ENCODE measurements around the gene GNB3. TPM values are rescaled to one million over a fixed set of nuclear protein-coding genes. Genes with fewer than 3 reads are reported as not detected.
A peak's percentile ranks its signal among the peaks of the same experiment; 100 is the strongest.

The GNB3 gene
- total and polyA plus RNA-seq, 3 experiments from 2014 or later, result 0.48 to 0.78 TPM; not detected in 1

- Histone ChIP-seq H3K27me3 (ENCODE audit: insufficient read depth, low read length, poor library complexity, severe bottlenecking) (no peaks in the 10 kb centered on the region), H3K4me1 (ENCODE audit: insufficient read depth, low read length) (peaks cover 18% of the 10 kb centered on the region), H3K27ac (ENCODE audit: low read depth, low read length) (peak overlapping the region; percentile 38), H3K4me3 (ENCODE audit: low read length) (no peak overlapping the region), H3K9me3 (ENCODE audit: low read length) (no peaks in the 10 kb centered on the region), H3K36me3 (ENCODE audit: insufficient read depth, low read length) (no peaks in the 10 kb centered on the region)
- CTCF ChIA-PET, result interaction anchor here (7.8 to 12.8 kb wide), 2 partner anchors 16 to 20 kb away, joined by 91 to 128 read pairs; partner anchors contain the start of genes SPSB2 and TPI1
- POLR2A ChIA-PET, result interaction anchor here (5.2 kb wide), 1 partner anchor 18 kb away, joined by 36 read pairs; the partner anchor contains the start of gene TPI1
- H3K4me1 Mint-ChIP-seq, result peaks cover 20 to 38% (median 20%) of the 10 kb centered on the region in 3 donors
- peak overlapping the region in 4 of 8 donors; percentile 14 to 68 (median 48) for H3K27ac Mint-ChIP-seq
- H3K36me3 Mint-ChIP-seq, result peaks cover 0 to 24% (median 0%) of the 10 kb centered on the region in 3 donors
- H3K9me3 Mint-ChIP-seq, result no peaks in the 10 kb centered on the region
- no peak for DNase-seq
- no peaks in the 10 kb centered on the region for H3K27me3 Mint-ChIP-seq
- H3K4me3 Mint-ChIP-seq, result peak overlapping the region in 2 of 7 donors; percentile 33 to 82
Observed at GRCh38 chr12:6849976-6850560, 9.3 kb downstream of the GNB3 start.

- H3K36me3 ChIP-seq (ENCODE audit: insufficient read depth, low read length), result peaks cover 1% of the 10 kb centered on the region
- CTCF ChIA-PET, result interaction anchor here (1.3 to 12.8 kb wide), 7 partner anchors 17 to 237 kb away, joined by 3 to 128 read pairs (median 9); partner anchors contain the start of genes COPS7A, LPCAT3, MLF2 and SPSB2
- H3K27ac ChIP-seq (ENCODE audit: low read depth, low read length), result peak overlapping the region; percentile 38
- Mint-ChIP-seq H3K4me3 (peak overlapping the region in 5 of 7 donors; percentile 86 to 98 (median 92)), H3K9me3 (no peaks in the 10 kb centered on the region), H3K27ac (peak overlapping the region in 4 of 8 donors; percentile 99 to 100 (median 100)), H3K36me3 (peaks cover 0 to 27% (median 0%) of the 10 kb centered on the region in 3 donors), H3K27me3 (no peaks in the 10 kb centered on the region), H3K4me1 (peaks cover 20 to 38% (median 20%) of the 10 kb centered on the region in 3 donors)
- POLR2A ChIA-PET, result interaction anchor here (0.8 to 5.2 kb wide), 11 partner anchors 17 to 161 kb away, joined by 4 to 46 read pairs (median 15); partner anchors contain the start of genes C12orf57, MLF2, P3H3 and PTMS
- no peaks in the 10 kb centered on the region for H3K27me3 ChIP-seq (ENCODE audit: insufficient read depth, low read length, poor library complexity, severe bottlenecking)
- no peak for DNase-seq
- H3K9me3 ChIP-seq (ENCODE audit: low read length), result no peaks in the 10 kb centered on the region
- H3K4me1 ChIP-seq (ENCODE audit: insufficient read depth, low read length), result peaks cover 18% of the 10 kb centered on the region
- no peak overlapping the region for H3K4me3 ChIP-seq (ENCODE audit: low read length)
Observed at GRCh38 chr12:6850796-6851152, 10.0 kb downstream of the GNB3 start.

- no peaks in the 10 kb centered on the region for H3K9me3 ChIP-seq (ENCODE audit: low read length)
- Mint-ChIP-seq H3K27ac (peak within 1 kb of the TSS; percentile 99 to 100 (median 100)), H3K9me3 (no peaks in the 10 kb centered on the region), H3K27me3 (no peaks in the 10 kb centered on the region), H3K36me3 (peaks cover 0 to 31% (median 0%) of the 10 kb centered on the region in 3 donors), H3K4me1 (peaks cover 20 to 38% (median 20%) of the 10 kb centered on the region in 3 donors), H3K4me3 (peak within 1 kb of the TSS; percentile 86 to 99 (median 94))
- ChIA-PET CTCF (interaction anchor here (0.9 to 12.8 kb wide), 16 partner anchors 10 to 262 kb away, joined by 3 to 128 read pairs (median 6); partner anchors contain the start of genes COPS7A, LPCAT3, MLF2 and SPSB2), POLR2A (interaction anchor here (0.6 to 5.2 kb wide), 18 partner anchors 13 to 167 kb away, joined by 3 to 46 read pairs (median 8); partner anchors contain the start of genes C12orf57, COPS7A, ENO2 and LPCAT3)
- H3K27me3 ChIP-seq (ENCODE audit: insufficient read depth, low read length, poor library complexity, severe bottlenecking), result no peaks in the 10 kb centered on the region
- H3K36me3 ChIP-seq (ENCODE audit: insufficient read depth, low read length), result peaks cover 7% of the 10 kb centered on the region
- DNase-seq, result peak; percentile 85 to 96 (median 91)
- peak within 1 kb of the TSS; percentile 97 for H3K4me3 ChIP-seq (ENCODE audit: low read length)
- peak within 1 kb of the TSS; percentile 77 for H3K27ac ChIP-seq (ENCODE audit: low read depth, low read length)
- peaks cover 18% of the 10 kb centered on the region for H3K4me1 ChIP-seq (ENCODE audit: insufficient read depth, low read length)
Observed at GRCh38 chr12:6851153-6851920, 10.6 kb downstream of the GNB3 start, which contains the start of gene CDCA3. TSS of gene CDCA3 (minus strand) at chr12:6851286. CDS start at chr12:6850952, 334 bp downstream.

GRCh38 chr12:6851921-6852650 lies 11.4 kb downstream of the GNB3 start, which contains the start of gene USP5:
TSS of gene USP5 (plus strand) at chr12:6852150. CDS start at chr12:6852180, 30 bp downstream.
- Histone ChIP-seq H3K4me1 (ENCODE audit: insufficient read depth, low read length) (peaks cover 18% of the 10 kb centered on the region), H3K4me3 (ENCODE audit: low read length) (peak within 1 kb of the TSS; percentile 97), H3K9me3 (ENCODE audit: low read length) (no peaks in the 10 kb centered on the region), H3K27me3 (ENCODE audit: insufficient read depth, low read length, poor library complexity, severe bottlenecking) (no peaks in the 10 kb centered on the region), H3K27ac (ENCODE audit: low read depth, low read length) (peak within 1 kb of the TSS; percentile 77), H3K36me3 (ENCODE audit: insufficient read depth, low read length) (peaks cover 15% of the 10 kb centered on the region)
- Mint-ChIP-seq H3K27me3 (no peaks in the 10 kb centered on the region), H3K9me3 (no peaks in the 10 kb centered on the region), H3K36me3 (peaks cover 0 to 35% (median under 1%) of the 10 kb centered on the region in 3 donors), H3K4me1 (peaks cover 20 to 38% (median 20%) of the 10 kb centered on the region in 3 donors), H3K4me3 (peak within 1 kb of the TSS; percentile 86 to 99 (median 94)), H3K27ac (peak within 1 kb of the TSS; percentile 99 to 100 (median 100))
- ChIA-PET CTCF (interaction anchor here (0.9 to 12.8 kb wide), 19 partner anchors 9 to 261 kb away, joined by 3 to 128 read pairs (median 5); partner anchors contain the start of genes C12orf57, COPS7A, LPCAT3 and MLF2), POLR2A (interaction anchor here (0.6 to 5.2 kb wide), 20 partner anchors 9 to 166 kb away, joined by 3 to 46 read pairs (median 6); partner anchors contain the start of genes C12orf57, COPS7A, ENO2 and LPCAT3)
- peak; percentile 97 to 99 (median 99) for DNase-seq

GRCh38 chr12:6852651-6853354 lies 12.1 kb downstream of the GNB3 start:
- H3K36me3 Mint-ChIP-seq, result peaks cover 7 to 42% (median 8%) of the 10 kb centered on the region in 3 donors
- CTCF ChIA-PET, result interaction anchor here (0.7 to 12.8 kb wide), 16 partner anchors 8 to 261 kb away, joined by 3 to 128 read pairs (median 6); partner anchors contain the start of genes C12orf57, COPS7A, RNU7-1 and SPSB2

GRCh38 chr12:6853626-6854025 lies 12.9 kb downstream of the GNB3 start:
- POLR2A ChIA-PET, result interaction anchor here (0.6 to 5.2 kb wide), 5 partner anchors 10 to 381 kb away, joined by 3 to 46 read pairs (median 19); partner anchors contain the start of genes COPS7A, SPSB2 and TPI1
- Histone ChIP-seq H3K27ac (ENCODE audit: low read depth, low read length) (peak overlapping the region; percentile 13), H3K36me3 (ENCODE audit: insufficient read depth, low read length) (peaks cover 30% of the 10 kb centered on the region), H3K9me3 (ENCODE audit: low read length) (no peaks in the 10 kb centered on the region), H3K4me3 (ENCODE audit: low read length) (peak overlapping the region; percentile 97), H3K4me1 (ENCODE audit: insufficient read depth, low read length) (peaks cover 18% of the 10 kb centered on the region), H3K27me3 (ENCODE audit: insufficient read depth, low read length, poor library complexity, severe bottlenecking) (no peaks in the 10 kb centered on the region)
- Mint-ChIP-seq H3K9me3 (no peaks in the 10 kb centered on the region), H3K27me3 (no peaks in the 10 kb centered on the region), H3K4me1 (peaks cover 20 to 41% (median 23%) of the 10 kb centered on the region in 3 donors), H3K4me3 (peak overlapping the region in 6 of 7 donors; percentile 86 to 99 (median 93)), H3K27ac (peak overlapping the region; percentile 78 to 100 (median 99)), H3K36me3 (peaks cover 8 to 50% (median 10%) of the 10 kb centered on the region in 3 donors)
- CTCF ChIA-PET, result interaction anchor here (0.7 to 12.8 kb wide), 8 partner anchors 8 to 90 kb away, joined by 4 to 128 read pairs (median 8); partner anchors contain the start of genes C12orf57, RNU7-1, SPSB2 and TPI1
- DNase-seq, result no peak

More at GRCh38 chr12:6852651-6853354, 12.1 kb downstream of the GNB3 start:
- no peaks in the 10 kb centered on the region for H3K9me3 Mint-ChIP-seq
- peaks cover 22% of the 10 kb centered on the region for H3K36me3 ChIP-seq (ENCODE audit: insufficient read depth, low read length)
- peak; percentile 21 to 70 (median 43) for DNase-seq
- peak overlapping the region; percentile 13 for H3K27ac ChIP-seq (ENCODE audit: low read depth, low read length)
- peaks cover 20 to 41% (median 23%) of the 10 kb centered on the region in 3 donors for H3K4me1 Mint-ChIP-seq
- POLR2A ChIA-PET, result interaction anchor here (0.6 to 5.2 kb wide), 18 partner anchors 8 to 163 kb away, joined by 3 to 46 read pairs (median 8); partner anchors contain the start of genes C12orf57, COPS7A, ENO2 and P3H3
- H3K27ac Mint-ChIP-seq, result peak overlapping the region; percentile 99 to 100 (median 100)
- peak overlapping the region; percentile 97 for H3K4me3 ChIP-seq (ENCODE audit: low read length)
- no peaks in the 10 kb centered on the region for H3K27me3 ChIP-seq (ENCODE audit: insufficient read depth, low read length, poor library complexity, severe bottlenecking)
- H3K4me3 Mint-ChIP-seq, result peak overlapping the region; percentile 86 to 99 (median 94)
- H3K9me3 ChIP-seq (ENCODE audit: low read length), result no peaks in the 10 kb centered on the region
- no peaks in the 10 kb centered on the region for H3K27me3 Mint-ChIP-seq
- H3K4me1 ChIP-seq (ENCODE audit: insufficient read depth, low read length), result peaks cover 18% of the 10 kb centered on the region

Measured in CD8-positive, alpha-beta memory T cell (primary cell).